Activated T-cell treated with anti-CD3 and anti-CD28 coated beads for 48 hours (primary cell): Measurements from ENCODE around the gene GUCY2D.

Experiments
- DNase-seq: peaks from one replicate; pipeline ENCODE4 v3.0.0-alpha.2; 2020; ENCODE audit warnings: low read depth

Gene GUCY2D

DNA sequence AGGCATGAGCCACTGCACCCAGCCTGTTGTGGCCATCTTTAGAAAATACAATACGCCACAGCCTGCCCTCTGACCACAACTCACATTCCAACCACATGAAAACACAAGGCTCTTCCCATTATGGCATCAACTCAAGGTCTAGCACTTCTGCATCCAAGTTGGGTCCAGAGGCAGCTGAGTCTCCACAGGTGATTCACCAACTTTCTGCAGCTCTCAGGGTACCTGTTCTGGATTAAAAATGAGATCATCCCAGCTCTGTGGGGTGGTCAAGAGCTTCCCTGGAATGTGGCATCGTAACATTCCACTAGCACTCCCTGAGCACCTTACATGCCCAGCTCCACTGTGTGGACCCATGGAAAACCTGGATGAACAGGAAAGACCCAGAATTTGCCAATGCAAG, 9.9 kb upstream of the GUCY2D start:
- DNase-seq: no peak

DNA sequence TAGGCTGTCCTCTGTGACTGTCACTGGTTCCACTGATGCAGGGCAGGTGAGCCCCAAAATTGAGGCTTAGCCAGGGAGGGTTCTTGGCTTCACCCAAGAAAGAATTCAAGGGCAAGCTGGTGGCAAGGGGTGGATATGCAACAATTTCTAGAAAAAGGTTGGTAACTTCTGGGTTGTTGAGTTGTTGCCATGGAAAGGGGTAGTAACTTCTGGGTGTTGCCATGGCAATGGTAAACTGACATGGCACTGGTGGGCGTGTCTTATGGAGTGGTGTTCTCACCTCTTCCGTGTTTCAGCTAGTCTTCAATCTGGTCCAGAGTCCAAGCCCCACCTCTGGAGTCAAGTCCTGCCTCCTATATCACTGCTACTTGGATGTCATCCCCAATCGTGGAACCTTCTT, 9.5 kb upstream of the GUCY2D start:
- DNase-seq: no peak

DNA sequence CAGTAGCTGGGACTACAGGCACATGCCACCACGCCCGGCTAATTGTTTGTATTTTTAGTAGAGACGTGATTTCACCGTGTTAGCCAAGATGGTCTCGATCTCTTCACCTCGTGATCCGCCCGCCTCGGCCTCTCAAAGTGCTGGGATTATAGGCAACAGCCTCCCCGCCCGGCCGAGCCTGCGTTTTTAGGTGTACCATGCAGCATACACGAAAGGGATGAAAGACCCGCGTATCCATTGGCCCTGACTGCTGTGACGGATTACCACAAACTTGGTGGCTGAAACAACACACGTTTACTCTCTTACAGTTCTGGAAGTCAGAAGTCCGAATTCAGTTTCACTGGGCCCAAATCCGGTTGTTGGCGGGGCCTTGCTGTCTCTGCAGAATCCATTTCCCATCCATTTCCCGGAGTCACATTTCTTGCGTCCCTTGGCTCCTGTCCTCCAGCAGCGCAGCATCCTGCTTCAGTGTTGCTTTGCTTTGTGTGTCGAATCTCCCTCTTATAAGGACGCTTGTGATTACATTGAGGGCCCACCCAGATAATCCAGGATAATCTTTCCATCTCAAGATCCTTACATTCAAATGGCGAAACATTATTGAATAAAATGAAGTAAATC, 8.3 kb upstream of the GUCY2D start:
- no peak for DNase-seq

DNA sequence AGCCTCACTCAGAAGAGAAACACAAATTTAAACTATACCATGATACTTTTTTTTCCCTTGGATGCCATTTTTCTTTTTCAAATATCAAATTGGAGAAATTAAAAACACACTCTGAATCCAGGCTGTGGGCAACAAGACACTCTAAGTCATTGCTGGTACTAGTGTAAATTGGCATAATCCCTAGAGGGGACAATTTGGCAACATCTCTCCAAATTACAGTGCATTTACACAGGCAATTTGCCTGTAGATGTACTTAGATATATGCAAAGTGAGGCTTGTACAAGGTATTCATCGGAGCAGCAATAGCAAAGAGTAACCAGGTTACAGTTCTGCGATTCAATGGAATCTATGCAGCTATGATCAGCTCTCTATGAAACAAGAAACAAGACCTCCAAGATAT, 6.7 kb upstream of the GUCY2D start:
- no peak for DNase-seq

DNA sequence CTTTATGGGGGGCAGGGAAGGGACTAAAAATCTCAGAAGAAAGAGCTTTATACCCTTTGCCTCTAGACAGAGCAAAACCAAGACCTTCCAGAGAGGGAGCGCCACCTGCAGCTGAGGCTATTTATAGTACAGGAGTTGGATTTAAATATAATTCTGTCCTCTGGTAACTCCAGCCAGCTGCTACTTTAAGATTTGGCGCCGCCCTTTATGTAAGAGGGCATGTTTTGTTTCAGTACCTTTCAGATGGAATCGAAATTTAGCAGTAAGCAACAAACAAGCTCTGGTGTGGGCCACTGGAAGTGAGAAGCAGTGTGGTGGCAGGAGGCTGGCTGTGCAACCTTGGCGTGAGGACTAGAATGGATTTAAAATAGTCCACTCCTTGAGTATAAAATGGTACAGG, 5.2 kb upstream of the GUCY2D start:
- no peak for DNase-seq

DNA sequence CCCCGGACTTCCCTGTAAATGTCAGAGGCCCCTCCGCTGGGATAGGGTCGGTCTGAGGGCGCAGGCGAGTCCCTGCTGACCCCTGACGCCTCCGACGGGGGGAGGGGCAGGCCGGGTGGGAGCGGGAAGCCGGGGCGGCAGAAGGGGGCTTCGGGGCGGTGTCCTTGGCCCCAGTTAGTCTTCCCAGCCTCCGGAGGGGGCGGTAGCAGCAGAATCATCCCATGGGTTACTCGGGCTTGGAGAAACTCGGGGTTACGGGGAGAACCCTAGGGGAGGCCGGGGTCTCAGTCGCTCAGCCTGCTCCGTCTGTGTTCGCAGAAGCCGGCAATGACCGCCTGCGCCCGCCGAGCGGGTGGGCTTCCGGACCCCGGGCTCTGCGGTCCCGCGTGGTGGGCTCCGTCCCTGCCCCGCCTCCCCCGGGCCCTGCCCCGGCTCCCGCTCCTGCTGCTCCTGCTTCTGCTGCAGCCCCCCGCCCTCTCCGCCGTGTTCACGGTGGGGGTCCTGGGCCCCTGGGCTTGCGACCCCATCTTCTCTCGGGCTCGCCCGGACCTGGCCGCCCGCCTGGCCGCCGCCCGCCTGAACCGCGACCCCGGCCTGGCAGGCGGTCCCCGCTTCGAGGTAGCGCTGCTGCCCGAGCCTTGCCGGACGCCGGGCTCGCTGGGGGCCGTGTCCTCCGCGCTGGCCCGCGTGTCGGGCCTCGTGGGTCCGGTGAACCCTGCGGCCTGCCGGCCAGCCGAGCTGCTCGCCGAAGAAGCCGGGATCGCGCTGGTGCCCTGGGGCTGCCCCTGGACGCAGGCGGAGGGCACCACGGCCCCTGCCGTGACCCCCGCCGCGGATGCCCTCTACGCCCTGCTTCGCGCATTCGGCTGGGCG, 542 bp downstream of the GUCY2D start:
- no peak for DNase-seq

DNA sequence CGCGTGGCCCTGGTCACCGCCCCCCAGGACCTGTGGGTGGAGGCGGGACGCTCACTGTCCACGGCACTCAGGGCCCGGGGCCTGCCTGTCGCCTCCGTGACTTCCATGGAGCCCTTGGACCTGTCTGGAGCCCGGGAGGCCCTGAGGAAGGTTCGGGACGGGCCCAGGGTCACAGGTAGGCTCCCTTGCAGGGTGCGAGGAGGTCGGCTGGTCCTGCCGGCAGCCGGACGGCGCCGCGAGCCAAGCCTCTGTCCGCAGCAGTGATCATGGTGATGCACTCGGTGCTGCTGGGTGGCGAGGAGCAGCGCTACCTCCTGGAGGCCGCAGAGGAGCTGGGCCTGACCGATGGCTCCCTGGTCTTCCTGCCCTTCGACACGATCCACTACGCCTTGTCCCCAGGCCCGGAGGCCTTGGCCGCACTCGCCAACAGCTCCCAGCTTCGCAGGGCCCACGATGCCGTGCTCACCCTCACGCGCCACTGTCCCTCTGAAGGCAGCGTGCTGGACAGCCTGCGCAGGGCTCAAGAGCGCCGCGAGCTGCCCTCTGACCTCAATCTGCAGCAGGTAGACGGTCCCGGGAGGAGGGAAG, 1.3 kb downstream of the GUCY2D start:
- no peak for DNase-seq

DNA sequence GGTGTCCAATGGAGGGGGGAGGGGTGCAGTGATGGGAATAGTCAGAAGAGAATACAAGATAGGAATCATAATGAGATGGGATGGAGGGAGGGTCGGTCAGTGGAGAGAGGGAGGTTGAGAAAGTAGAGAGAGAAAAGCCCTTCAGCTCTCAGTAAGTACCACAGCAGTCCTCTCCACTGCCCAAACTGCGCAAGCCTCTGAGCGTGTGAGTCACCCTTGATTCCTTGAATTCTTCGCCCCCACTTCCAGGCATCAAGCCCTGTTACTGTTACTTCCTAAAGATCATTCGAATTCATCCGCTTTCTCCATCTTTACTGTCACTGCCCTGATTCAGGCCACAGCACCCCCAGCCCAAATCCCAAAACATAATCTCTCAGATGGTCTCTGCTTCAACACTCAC, 2.5 kb downstream of the GUCY2D start:
- DNase-seq: no peak

DNA sequence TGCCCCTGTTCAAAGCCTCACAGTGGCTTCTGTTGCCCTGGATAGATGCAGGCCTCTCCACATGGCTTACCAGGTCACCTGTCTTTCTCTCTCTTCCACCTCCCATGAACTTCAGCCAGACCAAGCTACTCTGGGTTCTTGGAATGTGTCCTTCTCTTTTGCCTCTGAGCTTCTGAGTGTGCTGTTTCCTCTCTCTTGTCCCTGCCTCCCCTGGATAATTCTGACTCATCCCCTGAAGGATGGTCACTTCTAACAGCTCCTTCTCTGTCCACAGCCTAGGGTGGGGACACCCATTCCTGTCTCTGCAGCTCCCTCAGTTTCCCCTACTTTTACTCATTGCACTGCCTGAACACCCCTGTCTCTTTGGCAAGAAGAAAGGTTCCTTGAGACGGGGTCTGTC, 2.9 kb downstream of the GUCY2D start:
- DNase-seq: no peak

DNA sequence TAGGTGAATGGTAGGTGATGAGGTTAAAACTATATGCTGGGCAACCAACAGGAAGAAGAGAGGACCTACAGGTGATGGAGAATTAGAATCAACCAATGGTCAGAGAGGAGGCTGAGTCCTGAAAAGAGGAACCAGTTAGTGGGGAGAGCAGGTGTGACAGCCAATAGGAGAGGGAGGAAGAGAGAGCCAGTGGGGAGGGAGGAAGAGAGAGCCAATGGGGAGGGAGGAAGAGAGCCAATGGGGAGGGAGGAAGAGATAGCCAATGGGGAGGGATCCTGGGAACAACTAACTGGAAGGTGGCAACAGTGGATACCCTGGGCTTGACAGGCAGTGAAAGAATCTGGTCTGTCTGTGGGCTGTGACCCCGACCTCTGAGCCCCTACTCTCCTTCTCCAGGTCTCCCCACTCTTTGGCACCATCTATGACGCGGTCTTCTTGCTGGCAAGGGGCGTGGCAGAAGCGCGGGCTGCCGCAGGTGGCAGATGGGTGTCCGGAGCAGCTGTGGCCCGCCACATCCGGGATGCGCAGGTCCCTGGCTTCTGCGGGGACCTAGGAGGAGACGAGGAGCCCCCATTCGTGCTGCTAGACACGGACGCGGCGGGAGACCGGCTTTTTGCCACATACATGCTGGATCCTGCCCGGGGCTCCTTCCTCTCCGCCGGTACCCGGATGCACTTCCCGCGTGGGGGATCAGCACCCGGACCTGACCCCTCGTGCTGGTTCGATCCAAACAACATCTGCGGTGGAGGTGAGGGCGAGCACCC, 3.7 kb downstream of the GUCY2D start:
- DNase-seq: no peak

DNA sequence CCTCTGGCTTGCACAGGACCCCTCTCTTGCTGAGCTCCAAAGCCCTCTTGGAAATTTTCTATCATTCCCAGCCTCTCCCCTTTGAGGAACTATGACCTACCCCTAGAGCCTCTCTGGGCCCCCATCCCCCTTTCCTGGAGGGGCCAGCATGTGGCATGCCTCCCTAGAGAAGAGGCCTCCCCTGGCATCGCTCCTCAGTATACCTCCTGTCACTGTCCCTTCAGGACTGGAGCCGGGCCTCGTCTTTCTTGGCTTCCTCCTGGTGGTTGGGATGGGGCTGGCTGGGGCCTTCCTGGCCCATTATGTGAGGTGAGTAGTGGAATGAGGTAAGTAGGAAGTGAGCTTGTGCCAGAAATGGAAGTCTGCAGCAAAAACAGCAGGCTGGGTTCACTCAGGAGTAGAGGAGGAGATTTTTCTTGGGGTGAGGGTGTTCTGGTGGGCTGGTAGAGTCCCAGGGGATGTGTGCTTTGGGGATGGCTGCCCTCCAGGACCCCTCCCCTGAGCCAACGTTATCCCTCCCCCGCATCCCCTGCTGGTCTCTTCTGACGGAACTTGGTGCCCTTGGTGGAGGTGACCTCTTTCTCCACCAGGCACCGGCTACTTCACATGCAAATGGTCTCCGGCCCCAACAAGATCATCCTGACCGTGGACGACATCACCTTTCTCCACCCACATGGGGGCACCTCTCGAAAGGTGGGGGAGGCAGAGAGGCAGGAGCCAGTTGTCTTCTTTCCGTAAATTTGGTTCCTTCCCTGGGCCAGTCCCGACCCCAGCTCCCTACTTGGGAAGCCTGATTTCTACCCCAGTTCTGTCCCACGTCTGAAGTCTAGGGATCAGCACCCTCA, 4.6 kb downstream of the GUCY2D start:
- no peak for DNase-seq

DNA sequence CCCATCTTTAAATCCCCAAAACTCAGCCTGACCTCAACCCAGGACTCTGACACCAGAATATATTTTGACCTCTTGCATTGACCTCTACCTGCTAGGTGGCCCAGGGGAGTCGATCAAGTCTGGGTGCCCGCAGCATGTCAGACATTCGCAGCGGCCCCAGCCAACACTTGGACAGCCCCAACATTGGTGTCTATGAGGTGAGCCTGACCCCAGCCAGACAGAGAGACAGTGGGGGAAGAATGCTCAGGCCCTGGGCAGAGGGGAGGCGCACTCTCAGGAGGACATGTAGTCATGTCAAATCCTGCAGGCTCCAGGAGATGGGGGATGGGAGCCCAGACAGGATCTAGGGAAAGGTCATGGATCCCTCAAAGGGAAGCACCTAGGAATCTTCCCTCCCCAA, 5.4 kb downstream of the GUCY2D start:
- DNase-seq: no peak

DNA sequence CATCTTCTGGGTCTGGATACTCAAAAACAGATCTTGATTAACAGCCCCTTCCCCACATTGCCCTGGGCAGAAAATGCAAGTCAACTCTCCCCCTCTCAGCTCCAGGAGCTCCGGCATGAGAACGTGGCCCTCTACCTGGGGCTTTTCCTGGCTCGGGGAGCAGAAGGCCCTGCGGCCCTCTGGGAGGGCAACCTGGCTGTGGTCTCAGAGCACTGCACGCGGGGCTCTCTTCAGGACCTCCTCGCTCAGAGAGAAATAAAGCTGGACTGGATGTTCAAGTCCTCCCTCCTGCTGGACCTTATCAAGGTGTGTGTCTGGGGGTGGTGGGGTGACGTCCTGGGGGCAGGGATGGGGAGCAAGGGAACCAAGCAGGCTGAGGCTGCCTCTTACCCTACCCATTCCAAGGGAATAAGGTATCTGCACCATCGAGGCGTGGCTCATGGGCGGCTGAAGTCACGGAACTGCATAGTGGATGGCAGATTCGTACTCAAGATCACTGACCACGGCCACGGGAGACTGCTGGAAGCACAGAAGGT, 9.7 kb downstream of the GUCY2D start:
- no peak for DNase-seq

DNA sequence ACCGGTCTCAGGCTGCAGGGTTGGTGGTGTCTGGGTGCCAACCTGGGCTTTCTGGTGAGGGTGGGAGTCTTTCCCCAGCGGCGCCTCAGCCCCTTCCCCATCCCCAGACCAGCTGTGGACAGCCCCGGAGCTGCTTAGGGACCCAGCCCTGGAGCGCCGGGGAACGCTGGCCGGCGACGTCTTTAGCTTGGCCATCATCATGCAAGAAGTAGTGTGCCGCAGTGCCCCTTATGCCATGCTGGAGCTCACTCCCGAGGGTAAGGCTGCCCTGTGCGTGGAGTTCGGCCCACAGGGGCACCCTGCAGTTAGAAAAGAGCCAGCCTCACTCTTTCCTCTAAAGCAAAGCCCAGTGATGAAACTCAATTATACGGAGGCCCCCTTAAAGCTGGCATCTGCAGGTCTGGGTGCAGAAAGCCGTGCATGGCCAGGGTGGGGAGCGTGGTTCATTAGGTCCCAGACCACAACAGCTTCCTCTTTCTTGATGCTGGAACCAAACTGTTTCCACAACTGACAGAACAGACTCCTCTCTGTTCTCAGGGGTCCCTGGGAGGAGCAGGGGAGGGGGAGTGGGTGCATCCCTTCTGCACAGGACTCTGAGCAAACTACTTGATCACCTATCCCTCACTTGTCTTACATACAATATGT, 10.7 kb downstream of the GUCY2D start:
- no peak for DNase-seq

DNA sequence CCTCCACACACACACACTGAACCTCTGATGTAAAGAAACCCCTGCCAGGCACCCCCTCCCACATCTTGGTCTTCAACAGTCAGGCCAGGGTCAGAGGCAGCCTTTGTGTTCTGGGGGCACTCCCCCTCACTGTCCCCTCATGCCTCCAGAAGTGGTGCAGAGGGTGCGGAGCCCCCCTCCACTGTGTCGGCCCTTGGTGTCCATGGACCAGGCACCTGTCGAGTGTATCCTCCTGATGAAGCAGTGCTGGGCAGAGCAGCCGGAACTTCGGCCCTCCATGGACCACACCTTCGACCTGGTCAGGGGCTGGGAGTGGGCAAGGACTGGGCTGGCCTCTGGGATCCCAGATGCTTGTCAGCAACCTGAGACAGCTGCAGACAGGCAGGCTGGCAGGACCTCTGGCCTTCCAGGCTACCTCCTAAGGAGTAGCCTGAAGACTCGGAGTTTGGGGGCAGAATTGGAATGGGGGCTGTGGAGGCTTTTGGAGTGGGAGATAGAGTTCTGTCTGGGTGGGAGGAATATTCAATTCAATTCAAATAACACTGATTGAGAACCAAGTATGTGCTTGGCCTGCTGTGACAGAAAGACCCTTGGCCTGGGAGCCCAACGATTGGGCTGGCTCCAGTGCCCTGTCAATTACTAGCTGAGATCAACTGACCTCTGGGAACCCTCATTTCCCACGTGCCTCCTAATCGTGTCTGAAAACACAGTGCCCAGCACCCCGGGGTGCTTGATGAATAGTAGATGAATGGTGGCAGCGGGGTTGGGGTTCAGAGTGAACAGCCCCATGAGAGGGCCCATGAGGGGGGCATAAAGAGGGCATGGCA, 11.5 kb downstream of the GUCY2D start:
- DNase-seq: no peak

DNA sequence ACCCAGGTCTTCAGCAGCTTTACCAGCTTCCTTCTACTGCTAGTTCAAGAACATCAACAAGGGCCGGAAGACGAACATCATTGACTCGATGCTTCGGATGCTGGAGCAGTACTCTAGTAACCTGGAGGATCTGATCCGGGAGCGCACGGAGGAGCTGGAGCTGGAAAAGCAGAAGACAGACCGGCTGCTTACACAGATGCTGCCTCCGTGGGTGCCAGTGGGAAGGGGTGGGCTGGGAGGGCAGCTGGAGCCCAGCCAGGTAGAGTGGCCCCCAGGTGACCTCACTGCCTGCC, 12.1 kb downstream of the GUCY2D start:
- DNase-seq: no peak

DNA sequence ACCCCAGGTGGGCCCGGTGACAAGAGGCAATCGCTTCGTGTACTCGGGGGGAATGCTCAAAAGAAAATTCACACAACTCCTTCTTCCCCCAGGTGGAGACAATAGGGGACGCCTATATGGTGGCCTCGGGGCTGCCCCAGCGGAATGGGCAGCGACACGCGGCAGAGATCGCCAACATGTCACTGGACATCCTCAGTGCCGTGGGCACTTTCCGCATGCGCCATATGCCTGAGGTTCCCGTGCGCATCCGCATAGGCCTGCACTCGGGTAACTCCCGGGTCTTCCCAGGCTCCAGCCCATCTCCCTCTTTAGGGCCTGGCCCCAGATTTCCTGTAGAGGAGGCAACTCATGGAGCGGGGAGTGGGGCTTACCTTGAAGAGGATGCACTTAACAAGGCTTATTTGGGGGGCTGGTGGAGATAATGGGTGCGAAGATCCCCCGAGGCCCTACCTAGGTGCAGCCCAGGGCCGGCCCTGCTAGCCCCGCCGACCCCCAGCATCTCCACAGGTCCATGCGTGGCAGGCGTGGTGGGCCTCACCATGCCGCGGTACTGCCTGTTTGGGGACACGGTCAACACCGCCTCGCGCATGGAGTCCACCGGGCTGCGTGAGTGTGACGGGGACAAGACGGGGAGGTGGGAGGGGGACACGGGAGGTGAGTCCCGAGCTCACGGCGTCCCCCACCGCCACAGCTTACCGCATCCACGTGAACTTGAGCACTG, 13.0 kb downstream of the GUCY2D start:
- no peak for DNase-seq

DNA sequence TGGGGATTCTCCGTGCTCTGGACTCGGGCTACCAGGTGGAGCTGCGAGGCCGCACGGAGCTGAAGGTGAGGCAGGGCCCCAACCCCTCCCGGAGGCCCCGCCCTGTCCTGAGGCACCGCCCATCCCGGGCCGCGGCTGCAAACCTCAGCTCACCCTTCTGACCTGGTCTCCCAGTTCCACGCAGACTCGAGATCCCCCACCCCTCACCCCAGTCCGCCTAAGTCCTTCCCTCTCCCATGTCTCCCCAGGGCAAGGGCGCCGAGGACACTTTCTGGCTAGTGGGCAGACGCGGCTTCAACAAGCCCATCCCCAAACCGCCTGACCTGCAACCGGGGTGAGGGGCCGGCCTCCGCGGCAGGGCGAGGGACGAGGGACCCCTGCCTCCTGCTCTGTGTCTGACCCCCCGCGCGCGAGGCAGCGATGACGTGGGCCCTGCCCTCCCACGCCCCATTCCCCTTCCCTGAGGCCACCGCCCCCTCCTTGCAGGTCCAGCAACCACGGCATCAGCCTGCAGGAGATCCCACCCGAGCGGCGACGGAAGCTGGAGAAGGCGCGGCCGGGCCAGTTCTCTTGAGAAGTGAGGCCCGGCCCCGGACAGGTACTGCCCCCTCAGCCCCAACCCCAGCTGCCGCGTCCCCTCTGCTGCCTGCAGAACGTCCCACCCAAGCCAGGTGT, 13.7 kb downstream of the GUCY2D start:
- DNase-seq: peak; percentile 25
